Tibial nerve (tissue), 4 donors: ENCODE measurements around the gene LTBP2.
"Not testable (repeated sequence)": the region's sequence is repeated elsewhere in the genome, so short reads cannot be mapped to it uniquely, and the experiment has no call there.

Experiments
- EP300 ChIP-seq, 2 donors: sonication (generic); formaldehyde crosslinking; IDR thresholded peaks; one replicate each; pipeline ENCODE4 v1.6.1; 2017; ENCODE audit warnings: antibody characterized with exemption in 2 of 2, mild to moderate bottlenecking in 1 of 2
- POLR2A ChIP-seq, 2 donors: fragments of 450-650 bp; IDR thresholded peaks; one replicate each; pipeline ENCODE4 v1.6.1; 2017; ENCODE audit warnings: antibody characterized with exemption in 2 of 2, mild to moderate bottlenecking in 2 of 2, moderate library complexity in 2 of 2
- TF ChIP-seq, protein P1 (sequence below), 5 experiments: fragments of 200-600 bp in 3 of 5; fragments of 450-650 bp in 2 of 5; sonication (generic) in 3 of 5; IDR thresholded peaks; one replicate each; pipeline ENCODE4 v1.5.1; 2016 to 2019; ENCODE audit warnings: antibody characterized with exemption in 5 of 5, mild to moderate bottlenecking in 3 of 5, moderate library complexity in 2 of 5

DNA sequence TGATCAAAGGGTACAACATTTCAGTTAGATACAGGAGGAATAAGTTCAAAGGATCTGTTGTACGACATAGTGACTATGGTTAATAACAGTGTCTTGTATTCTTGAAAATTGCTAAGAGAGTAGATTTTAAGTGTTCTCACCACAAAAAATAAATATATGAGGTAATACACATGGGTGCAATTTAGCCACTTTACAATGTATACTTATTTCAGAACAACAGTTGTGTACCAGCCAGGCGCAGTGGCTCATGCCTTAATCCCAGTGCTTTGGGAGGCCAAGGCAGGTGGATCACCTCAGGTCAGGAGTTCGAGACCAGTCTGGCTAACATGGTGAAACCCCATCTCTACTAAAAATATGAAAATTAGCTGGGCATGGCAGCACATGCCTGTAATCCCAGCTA is 75.7 kb downstream of the LTBP2 start:
- TF ChIP-seq, protein P1, sequence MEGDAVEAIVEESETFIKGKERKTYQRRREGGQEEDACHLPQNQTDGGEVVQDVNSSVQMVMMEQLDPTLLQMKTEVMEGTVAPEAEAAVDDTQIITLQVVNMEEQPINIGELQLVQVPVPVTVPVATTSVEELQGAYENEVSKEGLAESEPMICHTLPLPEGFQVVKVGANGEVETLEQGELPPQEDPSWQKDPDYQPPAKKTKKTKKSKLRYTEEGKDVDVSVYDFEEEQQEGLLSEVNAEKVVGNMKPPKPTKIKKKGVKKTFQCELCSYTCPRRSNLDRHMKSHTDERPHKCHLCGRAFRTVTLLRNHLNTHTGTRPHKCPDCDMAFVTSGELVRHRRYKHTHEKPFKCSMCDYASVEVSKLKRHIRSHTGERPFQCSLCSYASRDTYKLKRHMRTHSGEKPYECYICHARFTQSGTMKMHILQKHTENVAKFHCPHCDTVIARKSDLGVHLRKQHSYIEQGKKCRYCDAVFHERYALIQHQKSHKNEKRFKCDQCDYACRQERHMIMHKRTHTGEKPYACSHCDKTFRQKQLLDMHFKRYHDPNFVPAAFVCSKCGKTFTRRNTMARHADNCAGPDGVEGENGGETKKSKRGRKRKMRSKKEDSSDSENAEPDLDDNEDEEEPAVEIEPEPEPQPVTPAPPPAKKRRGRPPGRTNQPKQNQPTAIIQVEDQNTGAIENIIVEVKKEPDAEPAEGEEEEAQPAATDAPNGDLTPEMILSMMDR (IDR thresholded peaks at IDR 0.05) = not testable (repeated sequence)
- not testable (repeated sequence) for TF ChIP-seq POLR2A, EP300 (IDR thresholded peaks at IDR 0.05)
